Stimulated activated naive CD4-positive, alpha-beta T cell treated with Interleukin-2 at 50 U/mL for 16 hours (primary cell): ENCODE data around the gene TXNDC12.
"Not testable (repeated sequence)": the region's sequence is repeated elsewhere in the genome, so short reads cannot be mapped to it uniquely, and the experiment has no call there.

Source experiments
- DNase-seq: peaks from one replicate; lab custom pipeline; 2025; lab: John Stamatoyannopoulos, UW

Gene TXNDC12

GRCh38 chr1:52055066-52055865, at the start of gene TXNDC12:
Gene TXNDC12 (minus strand): TSS chr1:52055191. CDS start chr1:52055096, 95 bp downstream.
- DNase-seq: peak; percentile 60

- no peak for DNase-seq
These were observed 47.5 kb upstream of the TXNDC12 start for GRCh38 chr1:52102336-52103013.

GRCh38 chr1:52098139-52098871, 43.3 kb upstream of the TXNDC12 start:
- DNase-seq: no peak

DNA sequence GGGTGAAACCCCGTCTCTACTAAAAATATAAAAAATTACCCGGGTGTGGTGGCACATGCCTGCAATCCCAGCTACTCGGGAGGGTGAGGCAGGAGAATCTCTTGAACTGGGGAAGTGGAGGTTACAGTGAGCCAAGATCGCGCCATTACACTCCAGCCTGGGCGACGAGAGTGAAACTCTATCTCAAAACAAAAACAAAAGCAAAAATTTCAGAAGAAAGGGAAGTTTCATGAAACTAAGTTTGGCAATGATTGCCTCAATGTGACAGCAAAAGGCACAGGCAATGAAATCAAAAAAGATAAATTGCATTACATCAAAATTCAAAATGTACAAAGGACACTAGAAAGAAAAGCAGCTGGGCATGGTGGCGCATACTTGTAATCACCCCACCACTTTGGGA, 41.2 kb upstream of the TXNDC12 start:
- no peak for DNase-seq

DNA sequence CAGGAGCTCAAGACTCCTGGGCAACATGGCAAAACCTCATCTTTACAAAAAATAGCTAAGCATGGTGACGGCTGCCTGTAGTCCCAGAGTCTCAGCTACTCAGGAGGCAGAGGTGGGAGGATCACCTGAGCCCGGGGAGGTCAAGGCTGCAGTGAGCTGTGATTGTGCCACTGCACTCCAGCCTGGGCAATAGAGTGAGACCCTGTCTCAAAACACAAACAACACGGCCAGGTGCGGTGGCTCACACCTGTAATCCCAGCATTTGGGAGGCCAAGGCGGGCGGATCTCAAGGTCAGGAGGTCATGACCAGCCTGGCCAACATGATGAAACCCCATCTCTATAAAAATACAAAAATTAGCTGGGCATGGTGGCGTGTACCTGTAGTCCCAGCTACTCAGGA, 39.3 kb upstream of the TXNDC12 start:
- not testable (repeated sequence) for DNase-seq

DNA sequence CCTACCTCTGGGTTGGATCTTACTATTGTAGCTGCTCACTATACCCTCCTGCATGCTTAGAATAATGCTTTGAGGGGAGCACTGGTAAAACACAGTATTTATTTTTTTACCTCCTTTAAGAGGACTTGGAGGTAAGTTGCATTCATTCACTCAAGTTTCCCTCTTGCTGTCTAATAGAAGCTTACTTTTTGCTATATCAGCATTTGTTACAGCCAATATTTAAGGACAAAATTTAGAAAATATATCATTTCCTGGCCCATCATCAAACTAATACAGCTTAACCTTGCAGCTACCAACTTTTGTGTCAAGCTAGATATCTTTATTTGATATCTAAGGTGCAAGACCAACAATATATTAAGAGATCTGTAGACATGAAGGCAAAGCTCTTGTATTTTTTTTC, 32.9 kb upstream of the TXNDC12 start:
- DNase-seq: not testable (repeated sequence)

- no peak for DNase-seq
These were observed 25.0 kb upstream of the TXNDC12 start for GRCh38 chr1:52080014-52080415.

GRCh38 chr1:52077277-52077676, 22.3 kb upstream of the TXNDC12 start:
- not testable (repeated sequence) for DNase-seq

DNA sequence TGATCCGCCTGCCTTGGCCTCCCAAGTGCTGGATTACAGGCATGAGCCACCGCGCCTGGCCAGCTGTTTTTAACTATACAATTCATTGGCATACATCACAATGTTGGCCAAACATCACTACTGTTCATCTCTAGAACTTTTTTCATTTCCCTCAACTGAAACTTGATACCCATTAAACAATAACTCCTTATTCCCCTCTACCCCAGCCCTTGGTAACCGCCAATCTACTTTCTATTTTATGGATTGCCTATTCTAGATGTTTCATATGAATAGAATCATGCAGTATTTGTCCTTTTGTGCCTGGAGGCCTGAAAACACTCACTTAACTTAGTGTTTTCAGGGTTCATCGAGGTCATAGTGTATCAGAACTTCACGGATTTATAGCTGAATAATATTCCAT, 17.3 kb upstream of the TXNDC12 start:
- DNase-seq: no peak

DNA sequence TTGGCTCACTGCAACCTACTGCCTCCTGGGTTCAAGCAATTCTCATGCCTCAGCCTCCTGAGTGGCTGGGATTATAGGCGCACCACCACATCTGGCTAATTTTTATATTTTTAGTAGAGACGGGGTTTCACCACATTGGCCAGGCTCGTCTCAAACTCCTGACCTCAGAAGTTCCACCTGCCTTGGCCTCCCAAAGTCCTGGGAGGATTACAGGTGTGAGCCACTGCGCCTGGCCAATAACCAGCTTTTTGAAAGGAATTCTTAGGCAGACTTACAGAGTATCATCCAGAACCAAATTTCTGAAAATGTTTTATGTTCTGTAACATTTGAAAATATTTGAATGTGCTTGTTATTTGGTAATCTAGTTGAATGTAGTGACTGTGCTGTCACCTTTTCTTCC, 15.7 kb upstream of the TXNDC12 start:
- no peak for DNase-seq

GRCh38 chr1:52063192-52063591, 8.2 kb upstream of the TXNDC12 start:
- DNase-seq: no peak

GRCh38 chr1:52060822-52061221, 5.8 kb upstream of the TXNDC12 start:
- no peak for DNase-seq

GRCh38 chr1:52059888-52060287, 4.9 kb upstream of the TXNDC12 start:
- DNase-seq: no peak

GRCh38 chr1:52059321-52059720, 4.3 kb upstream of the TXNDC12 start:
- no peak for DNase-seq

DNA sequence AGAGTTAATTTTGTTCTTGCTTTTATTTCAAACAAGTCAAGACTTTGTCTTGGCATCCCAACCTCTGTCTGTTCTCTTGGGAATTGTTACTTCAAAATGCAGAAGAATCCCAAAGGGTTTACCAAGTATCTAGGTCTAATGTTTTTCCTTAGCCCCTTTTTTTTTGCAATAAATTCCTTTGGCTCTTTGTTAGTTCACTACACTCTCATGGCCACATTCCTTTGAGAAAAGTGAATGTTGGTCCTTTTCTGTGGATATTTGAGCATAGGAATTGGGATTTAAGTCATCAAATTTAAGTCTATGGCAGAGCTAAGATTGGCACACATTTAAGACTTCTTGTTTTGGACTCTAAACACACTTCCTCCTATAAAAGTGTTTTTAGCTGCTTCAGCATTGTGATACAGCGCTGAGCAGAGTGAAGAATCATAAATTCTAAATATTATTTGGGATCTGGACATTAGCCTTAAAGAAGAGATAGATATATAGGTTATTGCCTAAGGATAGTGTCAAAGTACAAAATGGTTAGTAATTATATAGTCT, 3.0 kb upstream of the TXNDC12 start:
- no peak for DNase-seq

DNA sequence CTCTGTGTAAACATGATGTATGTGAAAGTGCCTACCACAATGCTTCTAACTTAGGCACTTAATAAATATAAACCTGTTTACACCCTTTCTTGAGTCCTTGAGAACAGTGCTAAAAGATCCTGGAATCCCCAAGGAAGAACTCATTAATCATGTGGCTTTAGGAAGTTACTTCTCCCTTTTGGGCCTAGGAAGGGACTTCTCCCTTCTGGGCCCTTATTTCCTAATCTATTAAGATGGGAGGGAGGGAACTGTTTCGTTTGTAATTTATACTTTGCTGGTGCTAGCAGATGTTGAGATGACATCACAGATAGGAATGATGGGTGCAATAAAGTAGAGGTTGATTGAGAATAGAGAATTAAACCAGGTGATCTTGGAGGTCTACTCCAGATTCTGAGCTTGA, 2.3 kb upstream of the TXNDC12 start:
- DNase-seq: no peak

- no peak for DNase-seq
These were observed 1.9 kb upstream of the TXNDC12 start for GRCh38 chr1:52056937-52057231.

DNA sequence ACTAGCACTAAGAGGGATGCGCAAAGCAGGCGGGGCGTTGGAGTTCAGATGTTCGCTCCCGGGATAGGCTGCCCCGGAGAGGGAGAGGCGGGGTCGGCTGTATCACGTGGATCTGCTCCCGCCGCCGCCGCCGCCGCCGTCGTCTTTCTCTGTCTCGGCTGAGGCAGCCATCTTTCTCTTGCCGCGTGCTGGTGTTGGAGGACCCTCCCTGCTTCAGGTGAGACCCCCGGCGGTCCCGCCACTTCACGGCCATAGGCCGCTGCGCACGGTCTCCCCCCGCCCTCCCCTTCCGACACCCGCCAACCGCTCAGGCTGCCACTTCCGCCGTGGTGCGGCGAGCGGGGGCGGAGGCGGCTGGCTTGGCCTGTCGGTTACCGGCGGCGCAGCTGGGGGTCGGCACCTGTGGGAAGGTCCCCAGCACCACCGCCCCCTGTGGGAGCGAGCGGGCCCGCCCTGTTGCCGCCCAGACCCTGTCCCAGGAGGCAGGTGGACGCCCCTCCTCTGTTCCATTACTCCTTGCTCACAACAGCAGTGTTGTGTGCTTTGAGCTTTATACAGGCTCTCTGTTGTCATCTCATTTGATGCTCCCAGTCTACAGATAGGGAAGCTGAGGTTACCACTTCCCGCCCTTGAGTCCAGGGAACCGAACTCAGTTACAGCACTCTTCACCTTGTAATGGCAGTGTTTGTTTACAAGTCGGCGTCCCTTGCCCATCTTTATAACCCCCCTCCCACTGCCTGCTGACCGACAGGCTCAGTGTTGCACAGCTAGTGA, 1.4 kb upstream of the TXNDC12 start, which contains the start of gene BTF3L4:
Gene BTF3L4, plus strand, starts transcription at position 133 of the 774 bp plus-strand sequence. CDS start 3,553 bp downstream, outside the sequence.
- DNase-seq: peak; percentile 95

GRCh38 chr1:52055866-52056162, 823 bp upstream of the TXNDC12 start:
- no peak for DNase-seq

DNA sequence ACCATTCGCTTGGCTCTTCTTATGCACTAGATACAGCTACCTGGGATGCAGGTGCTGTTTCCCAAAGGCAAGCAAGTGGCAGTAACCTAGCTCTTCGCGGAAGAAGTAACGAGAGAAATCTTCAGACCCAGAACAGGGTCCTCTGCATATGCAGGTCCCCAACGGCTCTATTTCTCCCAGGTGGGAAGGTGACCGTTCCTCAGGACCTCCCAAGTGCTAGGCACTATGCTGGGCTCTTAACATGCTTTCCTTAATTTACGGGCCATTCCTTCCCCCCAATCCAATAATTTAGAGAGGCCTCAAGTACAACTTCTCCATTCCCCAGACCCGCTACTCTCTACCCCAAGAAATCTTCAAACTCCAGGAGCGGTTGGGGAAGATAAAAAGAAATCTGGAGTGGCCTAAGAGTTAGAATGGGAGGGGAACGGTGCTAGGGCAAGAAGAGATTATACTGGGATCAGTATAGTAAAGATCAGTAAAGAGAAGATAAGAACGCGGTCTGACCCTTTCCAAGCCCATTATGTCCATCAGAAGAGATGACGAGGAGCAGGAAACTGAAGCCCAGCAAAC, 410 bp downstream of the TXNDC12 start:
- DNase-seq: no peak

DNA sequence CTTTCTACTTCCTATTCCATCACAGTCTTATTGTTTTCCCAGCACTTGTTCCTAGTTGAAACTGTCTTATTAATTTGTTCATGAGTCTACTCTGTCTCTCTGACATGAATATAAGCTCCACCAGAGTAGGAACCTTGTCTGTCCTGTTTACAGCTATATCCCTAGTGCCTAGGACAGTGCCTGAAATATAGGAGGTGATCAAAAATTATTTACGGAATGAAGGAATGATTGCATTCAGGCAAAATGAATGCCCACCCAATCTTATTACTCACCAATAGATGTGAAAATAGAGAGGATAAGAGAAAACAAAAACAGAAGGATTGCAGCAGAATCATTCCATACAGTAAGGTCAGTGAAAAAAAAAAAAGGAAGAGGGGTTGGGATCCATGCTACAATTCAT, 1.1 kb downstream of the TXNDC12 start:
- no peak for DNase-seq

- DNase-seq: not testable (repeated sequence)
These were observed 5.7 kb downstream of the TXNDC12 start for GRCh38 chr1:52049337-52049736.
